ENCODE measurements around the gene ARHGAP30.

The ARHGAP30 gene

DNA sequence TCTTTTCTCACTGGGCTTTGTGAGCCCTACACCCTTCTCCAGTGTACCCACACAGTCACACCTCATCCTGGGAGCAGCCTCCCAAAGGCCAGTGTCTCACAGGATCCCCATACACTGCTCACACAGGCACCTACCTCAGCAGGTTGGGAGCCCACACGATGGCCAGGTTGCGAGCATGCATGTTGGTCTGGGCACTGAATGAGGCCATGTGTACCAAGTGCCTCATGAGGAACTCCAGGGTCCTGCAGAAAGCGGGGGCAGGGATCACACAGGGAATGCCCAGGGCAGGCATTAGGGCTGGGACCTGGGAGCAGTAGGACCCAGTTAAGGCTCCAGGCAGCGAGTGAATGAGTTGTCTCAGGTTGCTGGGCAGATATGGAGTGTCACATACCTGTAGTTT is 15.5 kb downstream of the ARHGAP30 start:
- no peak overlapping the region for H2BK5ac ChIP-seq (ENCODE audit: low read depth, low read length, poor library complexity, severe bottlenecking)
- H2BK15ac ChIP-seq (ENCODE audit: low read depth, poor library complexity, severe bottlenecking) = no peak overlapping the region
- 90% methylated on average over 4 of the region's 4 CpGs for WGBS
- no peak overlapping the region for H2BK120ac ChIP-seq (ENCODE audit: low read depth, low read length)
- H2AK5ac ChIP-seq (ENCODE audit: low read length, severe bottlenecking) = no peak overlapping the region
- H3K9me3 ChIP-seq (ENCODE audit: control insufficient read depth, low read length) = peaks cover 8% of the 10 kb centered on the region
- H3K4ac ChIP-seq (ENCODE audit: low read depth in 1 of 2, low read length in 2 of 2) = no peak overlapping the region
- H3K27me3 ChIP-seq (ENCODE audit: control insufficient read depth in 1 of 2, insufficient read depth in 1 of 2, low read length in 2 of 2) = peaks cover 0 to under 1% of the 10 kb centered on the region in 2 experiments
- H4K91ac ChIP-seq (ENCODE audit: low read length) = no peak overlapping the region
- H3K23ac ChIP-seq (ENCODE audit: low read length in 2 of 2) = no peak overlapping the region
- DNase-seq = no peak
- H3K4me3 ChIP-seq (ENCODE audit: insufficient read depth in 1 of 2, low read depth in 1 of 2, low read length in 2 of 2) = no peak overlapping the region
- H3K79me1 ChIP-seq (replicated peaks; ENCODE audit: low read length, poor library complexity, severe bottlenecking) = no peaks in the 10 kb centered on the region
- H3K4me2 ChIP-seq (ENCODE audit: low read length, poor library complexity, severe bottlenecking) = no peak overlapping the region
- H2AFZ ChIP-seq (ENCODE audit: low read depth, low read length) = no peak overlapping the region
- H3K18ac ChIP-seq (ENCODE audit: low read depth in 1 of 2, low read length in 2 of 2) = no peak overlapping the region
- H3K36me3 ChIP-seq (ENCODE audit: control insufficient read depth in 1 of 2, insufficient read depth in 2 of 2, low read depth in 1 of 2, low read length in 2 of 2) = no peaks in the 10 kb centered on the region
- H3K14ac ChIP-seq (ENCODE audit: low read length in 2 of 2) = no peak overlapping the region
- H3K27ac ChIP-seq (ENCODE audit: low read length, poor library complexity, severe bottlenecking) = no peak overlapping the region
- no peak overlapping the region for H2BK12ac ChIP-seq (ENCODE audit: low read length in 2 of 2)
- H4K8ac ChIP-seq (ENCODE audit: low read length) = no peak overlapping the region
- H3K4me1 ChIP-seq (ENCODE audit: control insufficient read depth, insufficient read depth, low read depth, low read length) = no peaks in the 10 kb centered on the region
- H3K9ac ChIP-seq (ENCODE audit: low read length) = no peak overlapping the region

DNA sequence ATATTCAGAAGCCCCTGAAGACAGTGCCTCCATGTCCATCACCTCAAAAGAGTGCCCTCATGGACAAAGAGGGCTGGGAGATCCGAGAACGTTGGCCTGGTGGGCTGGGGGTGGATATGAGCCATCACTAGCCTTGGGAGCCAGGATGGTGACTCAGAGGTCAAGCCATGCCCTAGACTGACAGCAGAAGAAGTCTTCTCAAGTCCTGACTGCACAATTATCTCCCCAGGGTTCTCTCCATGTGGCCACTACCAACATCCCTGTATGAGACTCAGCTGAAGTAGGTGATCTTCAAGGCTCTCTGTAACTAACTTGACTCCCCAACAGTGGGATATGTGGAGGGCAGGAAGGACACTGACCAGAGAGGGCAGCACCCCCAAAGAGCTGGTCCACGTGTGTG is 16.8 kb downstream of the ARHGAP30 start:
- H3K18ac ChIP-seq (ENCODE audit: low read depth in 1 of 2, low read length in 2 of 2) = no peak overlapping the region
- H2BK120ac ChIP-seq (ENCODE audit: low read depth, low read length) = no peak overlapping the region
- H2BK15ac ChIP-seq (ENCODE audit: low read depth, poor library complexity, severe bottlenecking) = no peak overlapping the region
- H2BK5ac ChIP-seq (ENCODE audit: low read depth, low read length, poor library complexity, severe bottlenecking) = no peak overlapping the region
- H2AFZ ChIP-seq (ENCODE audit: low read depth, low read length) = no peak overlapping the region
- no peak overlapping the region for H4K8ac ChIP-seq (ENCODE audit: low read length)
- no peak overlapping the region for H3K4me2 ChIP-seq (ENCODE audit: low read length, poor library complexity, severe bottlenecking)
- H3K27me3 ChIP-seq (ENCODE audit: control insufficient read depth in 1 of 2, insufficient read depth in 1 of 2, low read length in 2 of 2) = no peaks in the 10 kb centered on the region
- H3K36me3 ChIP-seq (ENCODE audit: control insufficient read depth in 1 of 2, insufficient read depth in 2 of 2, low read depth in 1 of 2, low read length in 2 of 2) = no peaks in the 10 kb centered on the region
- H4K91ac ChIP-seq (ENCODE audit: low read length) = no peak overlapping the region
- no peak overlapping the region for H2BK12ac ChIP-seq (ENCODE audit: low read length in 2 of 2)
- H3K27ac ChIP-seq (ENCODE audit: low read length, poor library complexity, severe bottlenecking) = no peak overlapping the region
- no peaks in the 10 kb centered on the region for H3K79me1 ChIP-seq (replicated peaks; ENCODE audit: low read length, poor library complexity, severe bottlenecking)
- no peak overlapping the region for H3K23ac ChIP-seq (ENCODE audit: low read length in 2 of 2)
- no peak overlapping the region for H3K4ac ChIP-seq (ENCODE audit: low read depth in 1 of 2, low read length in 2 of 2)
- H3K9me3 ChIP-seq (ENCODE audit: control insufficient read depth, low read length) = peaks cover 15% of the 10 kb centered on the region
- no peak overlapping the region for H2AK5ac ChIP-seq (ENCODE audit: low read length, severe bottlenecking)
- no peak for DNase-seq
- no peak overlapping the region for H3K14ac ChIP-seq (ENCODE audit: low read length in 2 of 2)
- 62% methylated on average over 2 of the region's 3 CpGs for WGBS
- no peak overlapping the region for H3K4me3 ChIP-seq (ENCODE audit: insufficient read depth in 1 of 2, low read depth in 1 of 2, low read length in 2 of 2)
- H3K4me1 ChIP-seq (ENCODE audit: control insufficient read depth, insufficient read depth, low read depth, low read length) = no peaks in the 10 kb centered on the region
- H3K9ac ChIP-seq (ENCODE audit: low read length) = no peak overlapping the region

DNA sequence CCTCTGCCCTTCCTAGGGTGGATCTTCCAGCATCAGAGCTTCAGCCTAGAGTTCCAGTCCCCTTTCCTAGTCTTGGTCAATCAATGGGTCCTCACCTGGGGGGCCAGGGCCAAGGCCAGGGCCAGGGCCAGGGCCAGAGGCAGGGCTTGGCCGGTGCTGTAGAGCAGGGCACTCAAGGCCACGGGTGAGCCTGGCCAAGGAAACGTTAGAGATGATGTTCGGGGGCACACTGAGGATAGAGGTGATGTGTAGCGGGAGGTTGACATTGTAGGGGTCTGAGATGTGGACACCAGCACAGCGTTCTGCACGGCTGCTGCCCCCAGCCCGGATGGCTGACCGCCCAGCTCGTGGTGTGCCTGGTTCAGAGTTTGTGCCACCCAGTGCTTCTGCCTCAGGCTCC is 18.5 kb downstream of the ARHGAP30 start:
- Histone ChIP-seq H2BK15ac (ENCODE audit: low read depth, poor library complexity, severe bottlenecking) (no peak overlapping the region), H2BK12ac (ENCODE audit: low read length in 2 of 2) (no peak overlapping the region), H4K91ac (ENCODE audit: low read length) (peak overlapping the region; percentile 44), H3K4me1 (ENCODE audit: control insufficient read depth, insufficient read depth, low read depth, low read length) (no peaks in the 10 kb centered on the region), H2AK5ac (ENCODE audit: low read length, severe bottlenecking) (no peak overlapping the region), H3K18ac (ENCODE audit: low read depth in 1 of 2, low read length in 2 of 2) (no peak overlapping the region), H3K27me3 (ENCODE audit: control insufficient read depth in 1 of 2, insufficient read depth in 1 of 2, low read length in 2 of 2) (no peaks in the 10 kb centered on the region), H2BK5ac (ENCODE audit: low read depth, low read length, poor library complexity, severe bottlenecking) (no peak overlapping the region), H3K27ac (ENCODE audit: low read length, poor library complexity, severe bottlenecking) (no peak overlapping the region), H4K8ac (ENCODE audit: low read length) (no peak overlapping the region), H3K9ac (ENCODE audit: low read length) (no peak overlapping the region), H3K4me3 (ENCODE audit: insufficient read depth in 1 of 2, low read depth in 1 of 2, low read length in 2 of 2) (peak overlapping the region in 1 of 2 experiments; percentile 27), H3K36me3 (ENCODE audit: control insufficient read depth in 1 of 2, insufficient read depth in 2 of 2, low read depth in 1 of 2, low read length in 2 of 2) (no peaks in the 10 kb centered on the region), H2AFZ (ENCODE audit: low read depth, low read length) (no peak overlapping the region), H3K4ac (ENCODE audit: low read depth in 1 of 2, low read length in 2 of 2) (no peak overlapping the region), H3K79me1 (replicated peaks; ENCODE audit: low read length, poor library complexity, severe bottlenecking) (peaks cover 2% of the 10 kb centered on the region), H3K23ac (ENCODE audit: low read length in 2 of 2) (no peak overlapping the region), H3K14ac (ENCODE audit: low read length in 2 of 2) (no peak overlapping the region), H3K4me2 (ENCODE audit: low read length, poor library complexity, severe bottlenecking) (no peak overlapping the region), H3K9me3 (ENCODE audit: control insufficient read depth, low read length) (peaks cover 15% of the 10 kb centered on the region), H2BK120ac (ENCODE audit: low read depth, low read length) (no peak overlapping the region)
- no peak for DNase-seq
- WGBS = 87% methylated on average over 10 of the region's 10 CpGs

DNA sequence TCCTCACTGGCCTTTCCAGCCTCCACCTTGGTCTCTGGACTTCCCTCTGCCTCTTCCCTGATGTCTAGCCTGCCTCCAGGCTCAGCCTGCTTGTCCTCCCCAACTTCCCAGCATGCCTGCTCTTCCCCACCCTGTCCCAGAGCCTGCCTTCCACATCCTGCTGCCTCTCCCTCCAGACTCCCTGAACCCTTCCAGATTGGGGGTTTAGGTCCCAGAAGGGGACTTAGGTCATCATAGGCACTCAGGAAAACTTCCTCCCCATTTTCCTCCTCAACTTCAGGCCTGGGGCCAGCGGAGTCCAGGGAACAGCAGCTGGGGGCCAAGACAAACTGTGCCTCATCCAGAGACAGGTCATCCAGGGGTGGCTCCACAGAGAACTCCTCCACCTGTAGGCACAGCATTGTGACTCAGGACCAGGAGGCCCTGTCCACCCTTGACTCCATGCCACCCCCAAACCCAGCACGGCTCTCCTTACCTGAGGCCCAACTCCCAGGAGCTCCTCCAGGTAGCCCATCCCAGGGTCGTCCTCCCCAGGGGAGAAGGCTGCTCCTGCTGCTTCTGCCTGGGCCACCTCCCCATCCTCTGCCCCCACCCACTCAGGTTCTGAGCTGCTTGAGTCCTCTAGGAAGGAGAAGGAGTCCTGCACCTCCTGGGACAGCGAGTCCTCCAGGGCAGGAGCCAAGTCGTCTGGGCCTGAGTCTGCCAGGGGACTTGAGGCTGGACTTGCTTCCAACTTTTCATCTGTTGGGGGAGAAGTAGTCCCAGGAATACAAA is 20.6 kb downstream of the ARHGAP30 start:
- 87% methylated on average over 5 of the region's 5 CpGs for WGBS
- Histone ChIP-seq H3K18ac (ENCODE audit: low read depth in 1 of 2, low read length in 2 of 2) (no peak overlapping the region), H3K27ac (ENCODE audit: low read length, poor library complexity, severe bottlenecking) (no peak overlapping the region), H3K14ac (ENCODE audit: low read length in 2 of 2) (no peak overlapping the region), H2BK5ac (ENCODE audit: low read depth, low read length, poor library complexity, severe bottlenecking) (no peak overlapping the region), H3K27me3 (ENCODE audit: control insufficient read depth in 1 of 2, insufficient read depth in 1 of 2, low read length in 2 of 2) (no peaks in the 10 kb centered on the region), H3K4me2 (ENCODE audit: low read length, poor library complexity, severe bottlenecking) (no peak overlapping the region), H4K8ac (ENCODE audit: low read length) (no peak overlapping the region), H4K91ac (ENCODE audit: low read length) (no peak overlapping the region), H3K4me3 (ENCODE audit: insufficient read depth in 1 of 2, low read depth in 1 of 2, low read length in 2 of 2) (no peak overlapping the region), H3K4ac (ENCODE audit: low read depth in 1 of 2, low read length in 2 of 2) (no peak overlapping the region), H3K9me3 (ENCODE audit: control insufficient read depth, low read length) (peaks cover 15% of the 10 kb centered on the region), H2BK15ac (ENCODE audit: low read depth, poor library complexity, severe bottlenecking) (no peak overlapping the region), H2AFZ (ENCODE audit: low read depth, low read length) (no peak overlapping the region), H2BK120ac (ENCODE audit: low read depth, low read length) (no peak overlapping the region), H3K23ac (ENCODE audit: low read length in 2 of 2) (no peak overlapping the region), H3K9ac (ENCODE audit: low read length) (no peak overlapping the region), H3K79me1 (replicated peaks; ENCODE audit: low read length, poor library complexity, severe bottlenecking) (peaks cover 2% of the 10 kb centered on the region), H2AK5ac (ENCODE audit: low read length, severe bottlenecking) (no peak overlapping the region), H3K36me3 (ENCODE audit: control insufficient read depth in 1 of 2, insufficient read depth in 2 of 2, low read depth in 1 of 2, low read length in 2 of 2) (no peaks in the 10 kb centered on the region), H2BK12ac (ENCODE audit: low read length in 2 of 2) (no peak overlapping the region), H3K4me1 (ENCODE audit: control insufficient read depth, insufficient read depth, low read depth, low read length) (no peaks in the 10 kb centered on the region)
- DNase-seq = no peak
